Activated naive CD4-positive, alpha-beta T cell treated with anti-CD3 and anti-CD28 coated beads, Interleukin-2, amount 50 U/mL, for 16 hours (primary cell): ENCODE measurements around the gene RAP2A.

ENCODE experiments used
- DNase-seq: peaks from one replicate; pipeline ENCODE4 v3.0.0-alpha.2; 2020

Gene RAP2A

GRCh38 chr13:97456047-97456446 lies 22.1 kb downstream of the RAP2A start:
- no peak for DNase-seq

GRCh38 chr13:97459215-97459777 lies 25.3 kb downstream of the RAP2A start:
- no peak for DNase-seq

- no peak for DNase-seq
These were observed 26.2 kb downstream of the RAP2A start for GRCh38 chr13:97460004-97460775.

- no peak for DNase-seq
These were observed 26.9 kb downstream of the RAP2A start for GRCh38 chr13:97460853-97461252.

- DNase-seq, result no peak
These were observed 30.6 kb downstream of the RAP2A start for GRCh38 chr13:97464561-97464960.

- DNase-seq, result no peak
These were observed 32.8 kb downstream of the RAP2A start for GRCh38 chr13:97466722-97467121.

GRCh38 chr13:97468331-97468730 lies 34.4 kb downstream of the RAP2A start:
- DNase-seq, result no peak

GRCh38 chr13:97471711-97472110 lies 37.7 kb downstream of the RAP2A start:
- no peak for DNase-seq

GRCh38 chr13:97474349-97474980 lies 40.5 kb downstream of the RAP2A start:
- no peak for DNase-seq

- no peak for DNase-seq
These were observed 41.0 kb downstream of the RAP2A start for GRCh38 chr13:97475011-97475410.

GRCh38 chr13:97477844-97478243 lies 43.9 kb downstream of the RAP2A start:
- no peak for DNase-seq

- no peak for DNase-seq
These were observed 44.3 kb downstream of the RAP2A start for GRCh38 chr13:97478247-97478646.

GRCh38 chr13:97483465-97483864 lies 49.5 kb downstream of the RAP2A start:
- DNase-seq, result no peak

GRCh38 chr13:97484301-97484700 lies 50.3 kb downstream of the RAP2A start:
- DNase-seq, result no peak

- DNase-seq, result no peak
These were observed 51.4 kb downstream of the RAP2A start for GRCh38 chr13:97485320-97485719.

- no peak for DNase-seq
These were observed 56.8 kb downstream of the RAP2A start for GRCh38 chr13:97490702-97491307.

- no peak for DNase-seq
These were observed 57.5 kb downstream of the RAP2A start for GRCh38 chr13:97491452-97491851.

- DNase-seq, result no peak
These were observed 58.3 kb downstream of the RAP2A start for GRCh38 chr13:97492257-97492656.

GRCh38 chr13:97492684-97493371 lies 58.9 kb downstream of the RAP2A start:
- DNase-seq, result no peak

GRCh38 chr13:97493456-97493855 lies 59.5 kb downstream of the RAP2A start:
- DNase-seq, result no peak

- no peak for DNase-seq
These were observed 61.7 kb downstream of the RAP2A start for GRCh38 chr13:97495678-97496077.

- no peak for DNase-seq
These were observed 62.5 kb downstream of the RAP2A start for GRCh38 chr13:97496511-97496910.

GRCh38 chr13:97497400-97497799 lies 63.4 kb downstream of the RAP2A start:
- DNase-seq, result no peak
